MCF 10A (cell line): ENCODE data around the gene UVRAG. TPM values are rescaled to one million over a fixed set of nuclear protein-coding genes. Genes with fewer than 3 reads are reported as not detected.

Experiments
- BruUV-seq: library from RNA; stranded (reverse); fragments of 400-500 nt; replicated peaks from 2 replicates; lab custom pipeline; 2021; lab: Mats Ljungman, UMichigan
- CTCF ChIA-PET: fragments of 300-600 bp; sonication (Branson Sonifier 250); formaldehyde crosslinking; extraction: SDS; loops from one replicate; lab custom pipeline; 2021; ENCODE audit warnings: antibody characterized with exemption, inconsistent platforms; lab: Yijun Ruan, JAX
- POLR2A ChIA-PET: fragments of 300-600, 350-650 bp; sonication (Branson Sonifier 250); formaldehyde crosslinking; extraction: SDS; loops from one replicate; lab custom pipeline; 2020; ENCODE audit warnings: antibody characterized with exemption, inconsistent platforms; lab: Yijun Ruan, JAX
- DNase-seq: peaks from one replicate; pipeline ENCODE4 v3.0.0-alpha.2; 2018; ENCODE audit not compliant: unreplicated experiment
- H3K27ac Mint-ChIP-seq: one replicate; pipeline ENCODE4 v1.8.0; 2022; ENCODE audit warnings: mild to moderate bottlenecking, low read depth, mixed read lengths; ENCODE audit not compliant: unreplicated experiment
- H3K27me3 Mint-ChIP-seq: one replicate; pipeline ENCODE4 v1.8.0; 2022; ENCODE audit warnings: mixed read lengths; ENCODE audit not compliant: insufficient read depth, unreplicated experiment
- H3K36me3 Mint-ChIP-seq: one replicate; pipeline ENCODE4 v1.8.0; 2022; ENCODE audit warnings: mild to moderate bottlenecking, moderate library complexity, mixed read lengths; ENCODE audit not compliant: insufficient read depth, unreplicated experiment
- H3K4me1 Mint-ChIP-seq: one replicate; pipeline ENCODE4 v1.8.0; 2022; ENCODE audit warnings: mixed read lengths; ENCODE audit not compliant: insufficient read depth, unreplicated experiment
- H3K4me3 Mint-ChIP-seq: one replicate; pipeline ENCODE4 v1.8.0; 2022; ENCODE audit warnings: mild to moderate bottlenecking, moderate library complexity, mixed read lengths; ENCODE audit not compliant: unreplicated experiment
- H3K9me3 Mint-ChIP-seq: one replicate; pipeline ENCODE4 v1.8.0; 2022; ENCODE audit warnings: mixed read lengths; ENCODE audit not compliant: unreplicated experiment
- intact Hi-C: fragments of 100-400 bp; cut with micrococcal nuclease; formaldehyde crosslinking; loops from 2 replicates; pipeline ENCODE4 v1.14.1; 2022
- total RNA-seq: library from RNA; stranded (reverse); gene quantifications from 2 replicates; pipeline ENCODE4 v1.2.3, GENCODE V29; 2022
- TF ChIP-seq, protein P1 (sequence below): fragments of 200-600 bp; IDR thresholded peaks from one replicate; pipeline ENCODE4 v1.8.0; 2022; ENCODE audit warnings: antibody characterized with exemption, mild to moderate bottlenecking; ENCODE audit not compliant: unreplicated experiment

Gene UVRAG
- total RNA-seq, 1 experiment from 2014 or later: 12.4 TPM

DNA sequence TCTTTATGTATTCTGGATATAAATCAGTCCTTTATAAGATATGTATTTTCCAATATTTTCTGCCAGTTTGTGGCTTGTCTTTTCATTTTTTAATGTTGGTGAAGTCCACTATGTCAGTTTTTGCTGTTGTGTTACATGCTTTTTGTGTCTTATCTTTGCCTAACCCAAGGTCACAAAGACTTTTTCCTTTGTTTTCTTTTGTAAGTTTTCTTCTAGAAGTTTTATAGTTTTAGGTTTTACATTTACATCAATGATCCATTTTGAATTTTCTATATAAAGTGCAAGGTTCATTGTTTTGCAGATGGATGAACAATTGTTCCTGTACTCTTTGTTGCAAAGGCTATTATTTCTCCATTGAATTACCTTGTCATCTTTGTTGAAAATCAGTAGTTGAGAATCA lies 69.3 kb downstream of the UVRAG start:
- Mint-ChIP-seq H3K27me3 (no peaks in the 10 kb centered on the region), H3K4me3 (no peak overlapping the region), H3K27ac (no peak overlapping the region), H3K4me1 (no peaks in the 10 kb centered on the region), H3K9me3 (no peaks in the 10 kb centered on the region), H3K36me3 (peaks cover 15% of the 10 kb centered on the region)
- BruUV-seq: no TSS peak
- ChIA-PET CTCF (interaction anchor here (0.6 kb wide), 1 partner anchor 449 kb away, joined by 3 read pairs; no protein-coding TSS in a partner anchor), POLR2A (interaction anchor here (0.6 kb wide), 1 partner anchor 49 kb away, joined by 3 read pairs; no protein-coding TSS in a partner anchor)
- DNase-seq: no peak
- TF ChIP-seq, protein P1, sequence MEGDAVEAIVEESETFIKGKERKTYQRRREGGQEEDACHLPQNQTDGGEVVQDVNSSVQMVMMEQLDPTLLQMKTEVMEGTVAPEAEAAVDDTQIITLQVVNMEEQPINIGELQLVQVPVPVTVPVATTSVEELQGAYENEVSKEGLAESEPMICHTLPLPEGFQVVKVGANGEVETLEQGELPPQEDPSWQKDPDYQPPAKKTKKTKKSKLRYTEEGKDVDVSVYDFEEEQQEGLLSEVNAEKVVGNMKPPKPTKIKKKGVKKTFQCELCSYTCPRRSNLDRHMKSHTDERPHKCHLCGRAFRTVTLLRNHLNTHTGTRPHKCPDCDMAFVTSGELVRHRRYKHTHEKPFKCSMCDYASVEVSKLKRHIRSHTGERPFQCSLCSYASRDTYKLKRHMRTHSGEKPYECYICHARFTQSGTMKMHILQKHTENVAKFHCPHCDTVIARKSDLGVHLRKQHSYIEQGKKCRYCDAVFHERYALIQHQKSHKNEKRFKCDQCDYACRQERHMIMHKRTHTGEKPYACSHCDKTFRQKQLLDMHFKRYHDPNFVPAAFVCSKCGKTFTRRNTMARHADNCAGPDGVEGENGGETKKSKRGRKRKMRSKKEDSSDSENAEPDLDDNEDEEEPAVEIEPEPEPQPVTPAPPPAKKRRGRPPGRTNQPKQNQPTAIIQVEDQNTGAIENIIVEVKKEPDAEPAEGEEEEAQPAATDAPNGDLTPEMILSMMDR: no peak
- intact Hi-C loops: no loop called here

DNA sequence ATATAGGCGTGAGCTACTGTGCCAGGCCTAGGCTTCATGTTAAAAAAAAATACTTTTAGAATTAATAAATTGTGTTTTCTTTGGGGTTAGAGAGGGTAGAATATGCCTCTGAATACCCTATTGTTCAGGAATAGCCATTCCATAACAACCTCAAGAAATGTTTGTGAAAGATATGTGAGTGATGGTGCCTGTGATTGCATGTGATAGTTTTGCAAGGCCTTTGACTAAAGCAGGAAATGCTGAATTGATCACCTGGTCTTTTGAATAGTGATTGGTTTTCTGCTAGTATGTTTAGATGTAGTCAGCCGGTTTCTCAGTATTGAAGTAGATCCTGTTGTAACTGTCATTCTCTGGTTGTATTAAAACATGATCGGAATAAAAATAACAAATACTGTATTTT lies 73.4 kb downstream of the UVRAG start:
- Mint-ChIP-seq H3K27me3 (no peaks in the 10 kb centered on the region), H3K4me3 (no peak overlapping the region), H3K36me3 (peaks cover 23% of the 10 kb centered on the region), H3K4me1 (no peaks in the 10 kb centered on the region), H3K27ac (no peak overlapping the region), H3K9me3 (no peaks in the 10 kb centered on the region)
- BruUV-seq: no TSS peak
- TF ChIP-seq, protein P1: no peak
- ChIA-PET POLR2A (interaction anchor here (0.6 kb wide), 1 partner anchor 326 kb away, joined by 4 read pairs; the partner anchor contains the start of gene SERPINH1), CTCF (interaction anchor here (2.0 kb wide), 1 partner anchor 8 kb away, joined by 8 read pairs; no protein-coding TSS in a partner anchor)
- intact Hi-C loops: no loop called here
- no peak for DNase-seq

DNA sequence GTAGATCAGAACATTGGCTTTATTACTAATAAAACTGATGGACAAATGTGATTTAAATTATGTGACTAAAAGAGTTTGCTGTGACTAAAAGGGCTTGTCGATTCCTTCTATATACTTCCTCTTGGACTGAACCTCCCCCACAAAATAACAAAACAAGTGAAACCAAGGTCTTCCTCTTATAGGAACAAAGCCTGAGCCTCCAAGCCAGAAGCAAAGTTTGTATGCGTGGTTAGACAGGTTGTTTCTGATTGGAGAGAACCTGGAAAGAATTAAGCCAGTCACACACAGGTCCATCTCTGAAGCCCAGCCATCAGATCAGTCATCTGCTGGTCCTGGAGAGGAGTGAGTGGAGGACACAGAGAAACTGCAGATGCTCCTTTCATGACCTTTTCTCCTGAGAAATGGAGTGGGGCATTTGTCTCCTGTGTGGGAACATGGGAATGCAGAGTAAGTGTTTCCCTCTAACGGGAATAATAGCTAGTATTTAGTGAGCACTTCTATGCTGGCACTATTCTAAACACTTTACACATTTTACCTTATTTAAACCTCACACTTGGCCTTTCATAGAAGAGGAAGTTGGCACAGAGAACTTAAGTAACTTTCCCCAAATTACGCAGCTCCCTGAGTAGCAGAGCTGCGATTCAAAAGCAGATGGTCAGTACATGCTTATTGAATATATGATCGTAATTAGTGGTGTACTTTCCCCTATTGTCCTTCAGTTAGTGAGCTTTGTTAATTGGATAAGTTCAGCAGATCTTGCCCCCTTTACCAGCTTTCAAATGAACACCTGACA lies 77.1 kb downstream of the UVRAG start:
- Mint-ChIP-seq H3K4me1 (no peaks in the 10 kb centered on the region), H3K36me3 (peaks cover 23% of the 10 kb centered on the region), H3K27ac (no peak overlapping the region), H3K9me3 (no peaks in the 10 kb centered on the region), H3K4me3 (no peak overlapping the region), H3K27me3 (no peaks in the 10 kb centered on the region)
- TF ChIP-seq, protein P1: no peak
- no peak for DNase-seq
- CTCF ChIA-PET: interaction anchor here (0.6 to 1.8 kb wide), 6 partner anchors 260 to 427 kb away, joined by 3 to 7 read pairs (median 3); no protein-coding TSS in a partner anchor
- intact Hi-C loops: no loop called here
- BruUV-seq: no TSS peak
- POLR2A ChIA-PET: interaction anchor here (0.7 kb wide), 1 partner anchor 192 kb away, joined by 3 read pairs; no protein-coding TSS in a partner anchor

DNA sequence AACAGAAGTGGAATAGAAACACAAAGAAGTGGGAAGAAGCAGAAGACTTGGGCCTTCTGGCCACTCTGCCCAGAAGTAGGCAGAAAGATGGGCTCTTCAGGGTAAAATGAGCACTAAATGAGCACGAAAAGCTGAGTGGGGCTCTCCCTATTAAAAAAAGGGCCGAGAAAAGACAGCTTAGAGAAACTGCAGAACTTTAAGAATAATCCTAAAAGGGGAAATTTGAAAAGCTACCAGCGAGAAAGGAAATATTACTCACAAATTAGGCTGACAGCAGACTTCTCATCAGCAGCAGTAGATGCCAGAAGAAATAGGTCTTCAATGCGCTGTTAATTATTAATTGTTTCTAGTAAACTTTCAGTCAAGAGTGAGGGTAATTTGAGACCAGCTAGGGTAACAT lies 78.2 kb downstream of the UVRAG start:
- CTCF ChIA-PET: interaction anchor here (0.5 to 2.2 kb wide), 7 partner anchors 18 to 617 kb away, joined by 3 to 15 read pairs (median 3); no protein-coding TSS in a partner anchor
- no peak for DNase-seq
- POLR2A ChIA-PET: interaction anchor here (0.6 kb wide), 1 partner anchor 239 kb away, joined by 3 read pairs; no protein-coding TSS in a partner anchor
- Mint-ChIP-seq H3K27me3 (no peaks in the 10 kb centered on the region), H3K4me1 (no peaks in the 10 kb centered on the region), H3K27ac (no peak overlapping the region), H3K4me3 (no peak overlapping the region), H3K9me3 (no peaks in the 10 kb centered on the region), H3K36me3 (peaks cover 23% of the 10 kb centered on the region)
- TF ChIP-seq, protein P1: no peak
- intact Hi-C loops: no loop called here
- no TSS peak for BruUV-seq
